IMR-90 (cell line): ENCODE data around the gene N4BP2L1. TPM values are rescaled to one million over a fixed set of nuclear protein-coding genes. Genes with fewer than 3 reads are reported as not detected.

ENCODE experiments used
- ATAC-seq: fragments of 200-7000 bp; cut with Tn5 transposase; 2 replicates; pipeline ENCODE4 v1.9.1; 2020; ENCODE audit warnings: low read depth, mild to moderate bottlenecking, moderate library complexity
- BruUV-seq: library from RNA; stranded (reverse); fragments of 400-500 nt; replicated peaks from 2 replicates; lab custom pipeline; 2021; lab: Mats Ljungman, UMichigan
- CTCF ChIA-PET: fragments of 300-600 bp; formaldehyde crosslinking; extraction: SDS; loops from one replicate; lab custom pipeline; 2021; ENCODE audit warnings: antibody characterized with exemption; lab: Yijun Ruan, JAX
- POLR2A ChIA-PET: fragments of 300-600 bp; sonication (Branson Sonifier 250); formaldehyde crosslinking; loops from one replicate; lab custom pipeline; 2022; ENCODE audit warnings: antibody characterized with exemption; ENCODE audit not compliant: unreplicated experiment; lab: Charles Lee
- DNase-seq: peaks from one replicate; pipeline ENCODE4 v3.0.0; 2013
- H2AFZ ChIP-seq: replicated peaks from 2 replicates; pipeline ENCODE3; 2013; ENCODE audit warnings: low read length, mild to moderate bottlenecking; ENCODE audit not compliant: poor library complexity
- H2AK5ac ChIP-seq: 2 replicates; pipeline ENCODE4 v1.6.1; 2013; ENCODE audit warnings: low read depth, low read length, inconsistent platforms
- H2AK9ac ChIP-seq: replicated peaks from 2 replicates; pipeline ENCODE3; 2013; ENCODE audit warnings: mild to moderate bottlenecking, low read depth, low read length, moderate library complexity; ENCODE audit not compliant: poor library complexity
- H2BK120ac ChIP-seq: 2 replicates; pipeline ENCODE4 v1.6.1; 2013; ENCODE audit warnings: low read depth, low read length, inconsistent platforms
- H2BK15ac ChIP-seq: 3 replicates; pipeline ENCODE4 v1.6.1; 2013; ENCODE audit warnings: low read depth, low read length, inconsistent platforms
- H2BK20ac ChIP-seq: 2 replicates; pipeline ENCODE4 v1.6.1; 2013; ENCODE audit warnings: low read depth, mild to moderate bottlenecking, inconsistent platforms, low read length, moderate library complexity
- H2BK5ac ChIP-seq: 2 replicates; pipeline ENCODE4 v1.6.1; 2013; ENCODE audit warnings: mild to moderate bottlenecking, low read depth, low read length, inconsistent platforms; ENCODE audit not compliant: poor library complexity, severe bottlenecking
- H3K14ac ChIP-seq: replicated peaks from 2 replicates; pipeline ENCODE4 v1.6.1; 2013; ENCODE audit warnings: low read depth, low read length, inconsistent platforms
- H3K18ac ChIP-seq: 2 replicates; pipeline ENCODE4 v1.6.1; 2013; ENCODE audit warnings: low read depth, low read length, control low read depth
- H3K23ac ChIP-seq: 2 replicates; pipeline ENCODE4 v1.6.1; 2013; ENCODE audit warnings: low read depth, low read length, inconsistent platforms
- H3K27ac ChIP-seq: 2 replicates; pipeline ENCODE4 v1.5.1; 2013; ENCODE audit warnings: mild to moderate bottlenecking, control low read depth, low read length; ENCODE audit not compliant: insufficient read depth
- H3K27me3 ChIP-seq: 2 replicates; pipeline ENCODE4 v1.6.1; 2013; ENCODE audit warnings: low read length; ENCODE audit not compliant: control insufficient read depth, insufficient read depth
- H3K36me3 ChIP-seq: 2 replicates; pipeline ENCODE4 v1.6.1; 2013; ENCODE audit warnings: low read length, mixed read lengths; ENCODE audit not compliant: control insufficient read depth, insufficient read depth
- H3K4ac ChIP-seq: 2 replicates; pipeline ENCODE4 v1.6.1; 2013; ENCODE audit warnings: low read depth, low read length, inconsistent platforms
- H3K4me1 ChIP-seq: 2 replicates; pipeline ENCODE4 v1.6.1; 2013; ENCODE audit warnings: low read length, mixed read lengths; ENCODE audit not compliant: control insufficient read depth, insufficient read depth
- H3K4me2 ChIP-seq: 2 replicates; pipeline ENCODE4 v1.6.1; 2013; ENCODE audit warnings: low read depth, mild to moderate bottlenecking, control low read depth, low read length, moderate library complexity
- H3K4me3 ChIP-seq: 2 replicates; pipeline ENCODE4 v1.5.1; 2013; ENCODE audit warnings: low read depth, mild to moderate bottlenecking, control low read depth, low read length, moderate library complexity; ENCODE audit not compliant: insufficient read depth
- H3K56ac ChIP-seq: 2 replicates; pipeline ENCODE4 v1.6.1; 2013; ENCODE audit warnings: low read length, inconsistent platforms; ENCODE audit not compliant: insufficient read depth; ENCODE audit errors: extremely low read depth
- H3K79me1 ChIP-seq, 2 experiments: 2 replicates each; pipeline ENCODE4 v1.6.1; 2013; ENCODE audit warnings: low read length in 2 of 2, inconsistent platforms in 1 of 2, low read depth in 1 of 2
- H3K9ac ChIP-seq: 2 replicates; pipeline ENCODE4 v1.6.1; 2013; ENCODE audit warnings: low read depth, low read length, control low read depth
- H3K9me1 ChIP-seq: 2 replicates; pipeline ENCODE4 v1.6.1; 2013; ENCODE audit warnings: low read length, inconsistent platforms; ENCODE audit not compliant: insufficient read depth
- H3K9me3 ChIP-seq: 2 replicates; pipeline ENCODE4 v1.6.1; 2013; ENCODE audit warnings: low read length; ENCODE audit not compliant: control insufficient read depth, insufficient read depth
- H4K20me1 ChIP-seq: 2 replicates; pipeline ENCODE4 v1.6.1; 2013; ENCODE audit warnings: low read length, inconsistent platforms; ENCODE audit not compliant: insufficient read depth
- H4K5ac ChIP-seq: 2 replicates; pipeline ENCODE4 v1.6.1; 2013; ENCODE audit warnings: mild to moderate bottlenecking, low read depth, low read length, control low read depth
- H4K8ac ChIP-seq, 2 experiments: 2 replicates each; pipeline ENCODE4 v1.6.1; 2013; ENCODE audit warnings: low read depth in 2 of 2, low read length in 2 of 2, control low read depth in 1 of 2, inconsistent platforms in 1 of 2
- H4K91ac ChIP-seq: 2 replicates; pipeline ENCODE4 v1.6.1; 2013; ENCODE audit warnings: low read depth, low read length, inconsistent platforms; ENCODE audit not compliant: insufficient read depth
- CEBPB ChIP-seq: IDR thresholded peaks from 2 replicates; pipeline ENCODE4 v1.6.1; 2012; ENCODE audit warnings: low read depth, low read length, improper control_type of control experiment
- MXI1 ChIP-seq: IDR thresholded peaks from 2 replicates; pipeline ENCODE4 v1.6.1; 2012; ENCODE audit warnings: low read depth, mild to moderate bottlenecking, low read length, moderate library complexity, borderline replicate concordance
- NFE2L2 ChIP-seq: fragments of 150-350 bp; IDR thresholded peaks from 2 replicates; pipeline ENCODE4 v1.6.1; 2016; ENCODE audit warnings: low read depth, mild to moderate bottlenecking, low read length
- RAD21 ChIP-seq: IDR thresholded peaks from 2 replicates; pipeline ENCODE4 v1.6.1; 2012; ENCODE audit warnings: low read length, improper control_type of control experiment
- RFX5 ChIP-seq: IDR thresholded peaks from 2 replicates; pipeline ENCODE4 v1.8.0; 2012; ENCODE audit warnings: low read depth, mild to moderate bottlenecking, low read length, moderate library complexity
- SMC3 ChIP-seq: fragments of 150-350 bp; IDR thresholded peaks from 2 replicates; pipeline ENCODE4 v1.6.1; 2016; ENCODE audit warnings: low read depth, mild to moderate bottlenecking, antibody characterized with exemption, low read length, moderate library complexity
- USF2 ChIP-seq: fragments of 150-350 bp; IDR thresholded peaks from 2 replicates; pipeline ENCODE4 v1.6.1; 2017; ENCODE audit warnings: mild to moderate bottlenecking, antibody characterized with exemption, low read length, low read depth
- WGBS, 2 experiments: methylation state at CpG; one replicate each; pipeline versions ENCODE4 v1.1.5 to v1.1.7; 2013; ENCODE audit warnings: missing lambda C conversion rate in 2 of 2; ENCODE audit not compliant: insufficient read length in 1 of 2; ENCODE audit errors: extremely low coverage in 2 of 2; 5-methylcytosine and 5-hydroxymethylcytosine counted together
- dilution Hi-C: fragments of 300-500 bp; cut with HindIII; formaldehyde crosslinking; loops from one replicate; pipeline ENCODE4 v1.14.3; 2018; ENCODE audit warnings: low sequenced_read_pairs; ENCODE audit not compliant: unreplicated experiment
- in situ Hi-C: fragments of 300-500 bp; cut with MboI; formaldehyde crosslinking; loops from 3 replicates; pipeline ENCODE4 v1.14.3; 2019; ENCODE audit warnings: low sequenced_read_pairs, inconsistent platforms, mixed read lengths
- intact Hi-C: fragments of 100-400 bp; cut with micrococcal nuclease; formaldehyde crosslinking; loops from 2 replicates; pipeline ENCODE4 v1.10.0; 2022
- polyA plus RNA-seq, 3 experiments: library from polyadenylated mRNA; depleted of rRNA; stranded (reverse); fragments of >200 nt; gene quantifications; 2 replicates each; pipeline ENCODE4 v1.2.3, GENCODE V29; 2012; ENCODE audit warnings: low replicate concordance in 1 of 3
- total RNA-seq: library from RNA; depleted of rRNA; stranded (reverse); fragments of >200 nt; gene quantifications from 2 replicates; pipeline ENCODE4 v1.2.3, GENCODE V29; 2012

N4BP2L1 gene
- total and polyA plus RNA-seq, 2 of the 4 experiments (the other 2 are of a cell fraction): 0.18 to 0.46 TPM

GRCh38 chr13:32456591-32456990 is 28.7 kb upstream of the N4BP2L1 start:
- intact Hi-C loops: no loop called here

More at GRCh38 chr13:32456591-32456990, 28.7 kb upstream of the N4BP2L1 start:
- ChIA-PET CTCF (no interaction called here), POLR2A (no interaction called here)
- Histone ChIP-seq H3K4me1 (no peaks in the 10 kb centered on the region), H3K9ac (no peak overlapping the region), H2AK5ac (no peak overlapping the region), H3K9me1 (no peaks in the 10 kb centered on the region), H3K27ac (no peak overlapping the region), H2BK20ac (no peak overlapping the region), H3K23ac (no peak overlapping the region), H2BK120ac (no peak overlapping the region), H3K18ac (no peak overlapping the region), H4K5ac (no peak overlapping the region), H2BK5ac (no peak overlapping the region), H3K14ac (no peak overlapping the region), H3K56ac (no peak overlapping the region), H4K20me1 (no peaks in the 10 kb centered on the region), H3K4me3 (no peak overlapping the region), H3K79me1 (0 out of 4 replicates have a peak, but pooled peaks cover 0 to 3% of the 10 kb centered on the region in 2 experiments), H2AFZ (no peak overlapping the region), H3K4ac (no peak overlapping the region), H2BK15ac (no peak overlapping the region), H2AK9ac (no peak overlapping the region), H3K27me3 (no peaks in the 10 kb centered on the region), H3K36me3 (no peaks in the 10 kb centered on the region), H3K9me3 (peaks cover 13% of the 10 kb centered on the region), H4K91ac (no peak overlapping the region), H3K4me2 (no peak overlapping the region), H4K8ac (no peak overlapping the region)
- DNase-seq (no peak), ATAC-seq (no peak)
- in situ Hi-C loops (no loop called here), dilution Hi-C loops (no loop called here)
- no CpG with 5 or more reads among the region's 2 CpGs for WGBS, 2 experiments
- no TSS peak for BruUV-seq
- TF ChIP-seq NFE2L2 (no peak), SMC3 (no peak), RAD21 (no peak), USF2 (no peak), RFX5 (no peak), MXI1 (no peak), CEBPB (no peak)
